Endothelial cell of umbilical vein (primary cell): ENCODE results near the gene SEMA6A. TPM values are rescaled to one million over a fixed set of nuclear protein-coding genes. Genes with fewer than 3 reads are reported as not detected.
A peak's percentile ranks its signal among the peaks of the same experiment; 100 is the strongest.

Experiments used
- BruUV-seq: library from RNA; stranded (reverse); fragments of 400-500 nt; replicated peaks from 2 replicates; lab custom pipeline; 2021; lab: Mats Ljungman, UMichigan
- CTCF ChIA-PET: fragments of 300-600, 350-600 bp; sonication (Branson Sonifier 250); formaldehyde crosslinking; loops from one replicate; lab custom pipeline; 2021; ENCODE audit warnings: antibody characterized with exemption, inconsistent platforms; lab: Charles Lee
- POLR2A ChIA-PET: fragments of 300-600, 350-600 bp; sonication (Branson Sonifier 250); formaldehyde crosslinking; loops from one replicate; lab custom pipeline; 2021; ENCODE audit warnings: antibody characterized with exemption, inconsistent platforms; lab: Charles Lee
- DNase-seq: peaks from one replicate; pipeline ENCODE4 v3.0.0-alpha.2; 2011; ENCODE audit warnings: low read depth, low spot score
- FAIRE-seq: peaks from 2 replicates; lab custom pipeline; 2011; peaks lifted over from hg19 to GRCh38; lab: Jason Lieb, UNC
- H2AFZ ChIP-seq: 2 replicates; pipeline ENCODE4 v1.6.0; 2012; ENCODE audit warnings: low read depth, low read length, control low read depth, inconsistent platforms
- H3K27ac ChIP-seq: 2 replicates; pipeline ENCODE4 v1.5.1; 2011; ENCODE audit warnings: low read depth, mild to moderate bottlenecking, control low read depth, low read length, moderate library complexity; ENCODE audit not compliant: insufficient read depth
- H3K27me3 ChIP-seq, 2 experiments: 2 replicates each; pipeline versions ENCODE4 v1.6.0 to v1.6.1; 2011; ENCODE audit warnings: low read length in 2 of 2, mixed read lengths in 1 of 2; ENCODE audit not compliant: control insufficient read depth in 2 of 2, insufficient read depth in 2 of 2
- H3K36me3 ChIP-seq, 2 experiments: 2 replicates in 1 of 2; 3 replicates in 1 of 2; pipeline ENCODE4 v1.5.1; 2011; ENCODE audit warnings: low read length in 2 of 2, mild to moderate bottlenecking in 1 of 2, moderate library complexity in 1 of 2; ENCODE audit not compliant: control insufficient read depth in 2 of 2, insufficient read depth in 2 of 2; ENCODE audit errors: extremely low read depth in 1 of 2
- H3K4me1 ChIP-seq: 3 replicates; pipeline ENCODE4 v1.5.1; 2011; ENCODE audit warnings: mild to moderate bottlenecking, low read length; ENCODE audit not compliant: control insufficient read depth, insufficient read depth; ENCODE audit errors: extremely low read depth
- H3K4me2 ChIP-seq: 2 replicates; pipeline ENCODE4 v1.6.1; 2011; ENCODE audit warnings: low read length, control low read depth, mixed read lengths; ENCODE audit not compliant: insufficient read depth
- H3K4me3 ChIP-seq, 3 experiments: fragments of 200-600 bp in 1 of 3; sonication (generic), shearing (Covaris generic) in 1 of 3; replicated peaks in 1 of 3; 2 replicates each; pipeline ENCODE4 v1.5.1; 2011 to 2016; ENCODE audit warnings: control low read depth in 3 of 3, low read length in 3 of 3, mild to moderate bottlenecking in 2 of 3, inconsistent platforms in 1 of 3, low read depth in 1 of 3, moderate library complexity in 1 of 3; ENCODE audit not compliant: insufficient read depth in 1 of 3
- H3K79me2 ChIP-seq: 2 replicates; pipeline ENCODE4 v1.6.0; 2012; ENCODE audit warnings: low read length, inconsistent platforms; ENCODE audit not compliant: control insufficient read depth, insufficient read depth
- H3K9ac ChIP-seq: replicated peaks from 2 replicates; pipeline ENCODE3; 2011; ENCODE audit warnings: low read length, control low read depth; ENCODE audit not compliant: insufficient read depth; ENCODE audit errors: extremely low read depth
- H3K9me1 ChIP-seq: replicated peaks from 3 replicates; pipeline ENCODE4 v1.6.0; 2011; ENCODE audit warnings: mild to moderate bottlenecking, low read length; ENCODE audit not compliant: control insufficient read depth, insufficient read depth; ENCODE audit errors: extremely low read depth
- H3K9me3 ChIP-seq: replicated peaks from 2 replicates; pipeline ENCODE4 v1.5.1; 2012; ENCODE audit warnings: low read length, inconsistent platforms; ENCODE audit not compliant: control insufficient read depth, insufficient read depth
- H4K20me1 ChIP-seq: replicated peaks from 2 replicates; pipeline ENCODE3; 2011; ENCODE audit warnings: mild to moderate bottlenecking, low read length; ENCODE audit not compliant: control insufficient read depth, insufficient read depth; ENCODE audit errors: extremely low read depth
- CTCF ChIP-seq, 2 donors: IDR thresholded peaks; 1 replicate in 1 of 2; 2 replicates in 1 of 2; pipeline ENCODE4 v1.5.1; 2011; ENCODE audit warnings: low read length in 2 of 2, mild to moderate bottlenecking in 2 of 2, moderate library complexity in 2 of 2, control low read depth in 1 of 2, inconsistent platforms in 1 of 2, low read depth in 1 of 2; ENCODE audit not compliant: insufficient read depth in 1 of 2; ENCODE audit errors: extremely low read depth in 1 of 2
- FOS ChIP-seq: IDR thresholded peaks from 2 replicates; pipeline ENCODE4 v1.6.1; 2011; ENCODE audit warnings: mild to moderate bottlenecking, low read length, moderate library complexity, borderline replicate concordance; ENCODE audit not compliant: insufficient read depth
- JUN ChIP-seq: IDR thresholded peaks from 2 replicates; pipeline ENCODE4 v1.6.1; 2011; ENCODE audit warnings: borderline replicate concordance, low read depth; ENCODE audit not compliant: insufficient read length, insufficient read depth
- MAX ChIP-seq: IDR thresholded peaks from 2 replicates; pipeline ENCODE4 v1.6.1; 2011; ENCODE audit not compliant: insufficient read depth, insufficient read length
- POLR2A ChIP-seq: IDR thresholded peaks from 2 replicates; pipeline ENCODE4 v1.6.1; 2012; ENCODE audit warnings: low read depth, mild to moderate bottlenecking, control low read depth, low read length
- POLR2AphosphoS5 ChIP-seq: IDR thresholded peaks from 2 replicates; pipeline ENCODE4 v1.6.1; 2012; ENCODE audit warnings: low read depth, mild to moderate bottlenecking, control low read depth, low read length, moderate library complexity; ENCODE audit not compliant: insufficient read depth
- dilution Hi-C: fragments of 300-500 bp; cut with MboI; formaldehyde crosslinking; loops from one replicate; pipeline ENCODE4 v1.15.0; 2019; ENCODE audit warnings: low sequenced_read_pairs; ENCODE audit not compliant: extremely low pct_ligation_motif_present
- intact Hi-C: fragments of 100-400 bp; cut with micrococcal nuclease; formaldehyde crosslinking; loops from one replicate; pipeline ENCODE4 v1.10.0; 2022
- polyA plus RNA-seq, 4 experiments: library from polyadenylated mRNA; depleted of rRNA in 3 of 4; stranded (reverse) in 3 of 4; unstranded in 1 of 4; fragments of >200 nt; gene quantifications; 2 replicates each; pipeline versions ENCODE4 v1.2.1 to v1.2.3, GENCODE V29; 2011 to 2012; ENCODE audit warnings: missing spikeins in 1 of 4
- total RNA-seq: library from RNA; stranded (reverse); gene quantifications from 2 replicates; pipeline ENCODE4 v1.2.3, GENCODE V29; 2021

Gene SEMA6A
- total and polyA plus RNA-seq, 2 donors (not counting 3 experiments of a cell fraction or from before 2014, with no cell fraction given) = 0.43 to 1.5 TPM

- no TSS peak for BruUV-seq
- peaks cover 5 to 9% of the 10 kb centered on the region in 2 experiments for H3K27me3 ChIP-seq
- ChIA-PET POLR2A (no interaction called here), CTCF (no interaction called here)
- no peaks in the 10 kb centered on the region for H4K20me1 ChIP-seq
- H3K79me2 ChIP-seq = no peaks in the 10 kb centered on the region
- peak overlapping the region; percentile 20 for H2AFZ ChIP-seq
- H3K36me3 ChIP-seq = no peaks in the 10 kb centered on the region
- peak overlapping the region; percentile 55 for H3K4me2 ChIP-seq
- H3K4me1 ChIP-seq = peaks cover 10% of the 10 kb centered on the region
- FAIRE-seq (peak; percentile 28), DNase-seq (peak; percentile 76)
- no peaks in the 10 kb centered on the region for H3K9me3 ChIP-seq
- dilution Hi-C loops (no loop called here), intact Hi-C loops (loop anchor here (1.0 kb wide), 1 partner anchor 9 kb away; the partner anchor contains the start of gene SEMA6A)
- TF ChIP-seq JUN = peak; percentile 56
- TF ChIP-seq CTCF (IDR thresholded peaks at IDR 0.05; ENCODE audit: extremely low read depth in 1 of 2, insufficient read depth in 1 of 2, low read depth in 1 of 2, low read length in 2 of 2) = no peak
- TF ChIP-seq FOS = peak; percentile 8
- no peak for TF ChIP-seq MAX
- TF ChIP-seq POLR2AphosphoS5 = no peak
- TF ChIP-seq POLR2A = no peak
- peak overlapping the region; percentile 21 for H3K27ac ChIP-seq
- no peak overlapping the region for H3K4me3 ChIP-seq
- H3K9ac ChIP-seq = no peak overlapping the region
- no peaks in the 10 kb centered on the region for H3K9me1 ChIP-seq
Measured at GRCh38 chr5:116583085-116583861, 8.7 kb upstream of the SEMA6A start.
